Stimulated activated CD8-positive, alpha-beta memory T cell treated with anti-CD3 and anti-CD28 coated beads, Interleukin-4, amount 100 ng/mL, for 48 hours (primary cell): Measurements from ENCODE around the gene ARHGEF9.
"Not testable (repeated sequence)": the region's sequence is repeated elsewhere in the genome, so short reads cannot be mapped to it uniquely, and the experiment has no call there.

Source experiments
- DNase-seq: peaks from one replicate; pipeline ENCODE4 v3.0.0-alpha.2; 2020

Gene ARHGEF9

GRCh38 chrX:63784902-63785707 is at the start of gene ARHGEF9:
ARHGEF9 (minus strand) TSS chrX:63785214; CDS start chrX:63785145, 69 bp downstream.
- DNase-seq: no peak

GRCh38 chrX:63825446-63825845 is 40.4 kb upstream of the ARHGEF9 start:
- DNase-seq: not testable (repeated sequence)

- DNase-seq: no peak
These were observed 33.1 kb upstream of the ARHGEF9 start for GRCh38 chrX:63818156-63818555.

GRCh38 chrX:63817696-63818095 is 32.7 kb upstream of the ARHGEF9 start:
- no peak for DNase-seq

GRCh38 chrX:63812823-63813222 is 27.8 kb upstream of the ARHGEF9 start:
- DNase-seq: no peak

GRCh38 chrX:63810746-63811145 is 25.7 kb upstream of the ARHGEF9 start:
- DNase-seq: no peak

GRCh38 chrX:63809173-63809572 is 24.2 kb upstream of the ARHGEF9 start:
- DNase-seq: no peak

GRCh38 chrX:63795406-63795805 is 10.4 kb upstream of the ARHGEF9 start:
- DNase-seq: not testable (repeated sequence)

- DNase-seq: no peak
These were observed 660 bp upstream of the ARHGEF9 start for GRCh38 chrX:63785708-63786040.

- no peak for DNase-seq
These were observed 590 bp downstream of the ARHGEF9 start for GRCh38 chrX:63784346-63784901.

GRCh38 chrX:63782515-63782914 is 2.5 kb downstream of the ARHGEF9 start:
- no peak for DNase-seq

GRCh38 chrX:63768760-63769159 is 16.3 kb downstream of the ARHGEF9 start:
- no peak for DNase-seq

- no peak for DNase-seq
These were observed 19.3 kb downstream of the ARHGEF9 start for GRCh38 chrX:63765712-63766111.

GRCh38 chrX:63764946-63765345 is 20.1 kb downstream of the ARHGEF9 start:
- DNase-seq: no peak

- DNase-seq: no peak
These were observed 23.4 kb downstream of the ARHGEF9 start for GRCh38 chrX:63761639-63762038.

- no peak for DNase-seq
These were observed 27.0 kb downstream of the ARHGEF9 start for GRCh38 chrX:63758011-63758410.

GRCh38 chrX:63755892-63756291 is 29.1 kb downstream of the ARHGEF9 start:
- DNase-seq: no peak

- DNase-seq: peak; percentile 84
These were observed 30.0 kb downstream of the ARHGEF9 start for GRCh38 chrX:63754860-63755579.

- peak; percentile 40 for DNase-seq
These were observed 30.7 kb downstream of the ARHGEF9 start for GRCh38 chrX:63754136-63754859.

- DNase-seq: no peak
These were observed 33.5 kb downstream of the ARHGEF9 start for GRCh38 chrX:63751481-63751880.

- DNase-seq: no peak
These were observed 34.2 kb downstream of the ARHGEF9 start for GRCh38 chrX:63750811-63751210.

GRCh38 chrX:63747331-63747730 is 37.7 kb downstream of the ARHGEF9 start:
- no peak for DNase-seq

GRCh38 chrX:63746715-63747114 is 38.3 kb downstream of the ARHGEF9 start:
- DNase-seq: no peak
